ENCODE measurements around the gene ELN.
A peak's percentile ranks its signal among the peaks of the same experiment; 100 is the strongest.
"Not testable (repeated sequence)": the region's sequence is repeated elsewhere in the genome, so short reads cannot be mapped to it uniquely, and the experiment has no call there.

Gene ELN

GRCh38 chr7:74027683-74028320 is at the start of gene ELN:
Gene ELN, plus strand, starts transcription at chr7:74028173. Its CDS starts 15 bp downstream, at chr7:74028188.
- no peak for DNase-seq

DNA sequence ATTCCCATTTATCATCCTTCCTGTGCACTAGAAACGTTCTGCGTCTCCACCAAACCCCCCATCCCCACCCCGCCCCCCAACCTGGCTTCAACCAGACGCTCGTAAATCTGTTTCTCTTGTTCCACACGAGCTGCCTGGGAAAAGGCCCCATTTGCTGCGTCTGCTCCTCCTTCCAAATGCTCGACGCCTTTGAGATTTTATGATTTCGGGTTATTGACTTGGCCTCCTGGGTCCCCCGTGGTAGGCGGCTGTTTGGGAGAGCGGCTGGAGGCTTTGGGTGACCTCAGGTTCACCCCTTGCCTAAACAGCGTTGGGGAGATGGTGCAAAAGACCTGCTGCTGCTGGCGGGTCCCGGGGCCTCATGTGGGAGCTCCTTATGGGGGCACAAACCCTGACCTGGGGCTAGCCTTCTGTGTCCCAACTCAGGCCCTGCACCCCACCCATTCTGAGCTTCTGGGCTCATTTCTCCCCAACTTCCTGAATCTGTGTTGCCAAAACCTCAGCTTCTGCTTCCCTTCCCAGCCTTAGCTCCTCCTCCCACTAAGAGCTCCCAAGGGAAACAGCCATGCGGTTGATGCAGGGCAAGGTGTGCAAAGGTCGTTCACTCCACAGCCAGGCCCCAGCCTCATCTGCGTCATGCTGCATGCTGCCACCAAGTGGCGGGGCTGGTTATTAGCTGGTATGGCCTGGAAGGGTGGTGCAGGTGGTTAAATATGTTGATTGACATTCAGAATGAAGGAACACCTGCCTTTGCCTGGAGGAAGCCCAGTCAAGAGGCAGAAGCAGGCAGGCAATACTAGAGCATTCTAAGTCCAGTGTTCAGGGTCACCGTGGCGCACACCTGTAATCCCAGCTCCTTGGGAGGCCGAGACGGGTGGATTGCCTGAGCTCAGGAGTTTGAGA is 49.1 kb upstream of the ELN start:
- peak; percentile 52 for DNase-seq

DNA sequence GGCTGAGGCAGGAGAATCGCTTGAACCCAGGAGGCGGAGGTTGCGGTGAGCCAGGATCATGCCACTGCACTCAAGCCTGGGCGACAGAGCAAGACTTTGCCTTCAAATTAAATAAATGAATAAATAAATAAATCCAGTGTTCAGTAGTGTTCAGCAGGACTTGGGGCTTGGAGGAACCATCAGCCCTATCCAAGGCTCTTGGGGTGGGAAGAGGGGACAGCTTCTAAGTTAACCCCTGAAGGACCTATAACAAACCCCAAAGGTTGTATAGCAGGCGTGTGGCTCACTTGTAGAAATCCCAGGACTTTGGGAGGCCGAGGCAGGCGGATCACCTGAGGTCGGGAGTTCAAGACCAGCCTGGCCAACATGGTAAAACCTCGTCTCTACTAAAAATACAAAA is 48.3 kb upstream of the ELN start:
- DNase-seq, result not testable (repeated sequence)

DNA sequence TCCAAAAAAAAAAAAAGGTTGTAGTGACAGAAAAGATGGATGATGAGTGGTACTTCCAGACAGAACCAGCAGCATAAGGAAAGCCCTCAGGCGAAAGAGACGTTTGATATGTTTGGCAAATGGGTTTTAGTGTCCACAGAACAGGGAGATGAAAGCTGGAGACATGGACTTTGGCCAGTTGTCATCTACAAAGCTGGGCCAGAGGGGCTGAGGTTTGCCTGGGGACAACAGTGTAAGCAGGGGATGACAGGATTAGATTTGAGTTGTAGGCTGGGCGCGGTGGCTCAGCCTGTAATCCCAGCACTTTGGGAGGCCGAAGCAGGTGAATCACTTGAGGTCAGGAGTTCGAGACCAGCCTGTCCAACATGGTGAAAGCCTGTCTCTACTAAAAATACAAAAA is 47.8 kb upstream of the ELN start:
- DNase-seq, result no peak

GRCh38 chr7:73981933-73982332 is 46.0 kb upstream of the ELN start:
- DNase-seq, result no peak

GRCh38 chr7:73983437-73984164 is 44.4 kb upstream of the ELN start:
- DNase-seq, result no peak

DNA sequence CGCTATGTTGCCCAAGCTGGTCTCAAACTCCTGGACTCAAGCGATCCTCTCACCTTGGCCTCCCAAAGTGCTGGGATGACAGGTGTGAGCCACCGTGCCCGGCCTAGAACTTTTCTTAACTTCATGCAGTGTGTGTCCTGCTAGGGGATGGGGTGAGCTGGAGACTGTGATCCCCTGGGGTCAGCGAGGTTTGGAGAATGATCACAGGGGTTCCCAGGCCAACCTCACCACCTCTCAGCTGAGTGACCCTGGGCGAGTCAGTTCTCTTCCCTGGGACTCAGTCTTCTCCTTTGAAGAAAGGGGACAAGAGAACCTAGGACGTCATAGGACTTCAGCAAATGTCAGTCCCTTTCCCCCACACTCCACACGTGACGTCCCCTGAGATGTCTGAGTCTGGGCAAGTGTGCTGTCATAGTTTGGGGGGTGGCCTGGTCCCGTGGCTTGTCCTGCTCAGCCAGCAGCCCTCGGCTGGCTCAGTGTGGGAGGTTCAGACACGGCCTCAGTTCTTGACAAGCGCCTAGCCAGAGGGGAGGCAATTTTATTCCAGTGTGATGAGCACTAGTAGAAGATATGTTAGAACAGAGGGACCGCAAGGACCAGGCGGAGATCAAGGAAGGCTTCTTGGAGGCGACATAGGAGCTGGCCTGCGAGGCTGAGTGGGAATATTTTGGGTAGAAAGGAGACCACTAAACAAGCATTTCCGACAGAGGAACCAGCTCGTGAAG is 43.3 kb upstream of the ELN start:
- DNase-seq, result no peak

GRCh38 chr7:73985737-73986141 is 42.2 kb upstream of the ELN start:
- no peak for DNase-seq

- DNase-seq, result no peak
These were observed 41.8 kb upstream of the ELN start for GRCh38 chr7:73986158-73986631.

DNA sequence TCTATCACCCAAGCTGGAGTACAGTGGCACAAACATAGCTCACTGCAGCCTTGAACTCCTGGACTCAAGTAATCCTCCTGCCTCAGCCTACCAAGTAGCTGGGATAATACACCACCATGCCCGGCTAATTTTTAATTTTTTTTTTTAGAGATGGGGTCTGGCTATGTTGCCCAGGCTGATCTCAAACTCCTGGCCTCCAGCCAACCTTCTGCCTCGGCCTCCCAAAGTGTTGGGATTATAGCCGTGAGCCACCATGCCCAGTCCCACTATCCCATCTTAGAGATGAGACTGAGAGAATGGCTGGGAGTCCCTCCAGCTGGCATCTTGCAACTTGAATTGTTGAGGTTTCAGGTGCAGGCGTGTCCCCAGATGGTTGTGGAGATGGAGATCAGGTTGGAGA is 40.7 kb upstream of the ELN start:
- no peak for DNase-seq

DNA sequence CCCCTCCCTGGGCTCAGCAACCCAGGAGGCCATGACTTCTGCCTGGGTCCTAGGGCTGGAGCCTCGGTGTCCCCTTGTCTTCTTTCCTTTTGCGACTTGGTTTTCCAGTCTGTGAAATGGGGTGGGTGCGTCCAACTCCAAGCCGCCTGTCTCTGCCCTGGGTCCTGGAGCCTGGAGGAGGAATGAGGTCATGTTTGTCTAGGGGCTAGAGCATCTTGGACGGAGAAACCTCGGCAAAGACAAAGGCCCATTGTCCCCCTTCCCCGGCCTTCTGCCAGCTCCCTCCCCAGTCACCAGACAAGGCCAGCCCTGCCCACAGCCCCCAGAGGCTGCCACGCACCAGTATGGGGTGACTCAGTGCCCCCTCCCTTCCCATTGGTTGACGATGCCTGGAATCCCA is 39.8 kb upstream of the ELN start:
- DNase-seq, result no peak

DNA sequence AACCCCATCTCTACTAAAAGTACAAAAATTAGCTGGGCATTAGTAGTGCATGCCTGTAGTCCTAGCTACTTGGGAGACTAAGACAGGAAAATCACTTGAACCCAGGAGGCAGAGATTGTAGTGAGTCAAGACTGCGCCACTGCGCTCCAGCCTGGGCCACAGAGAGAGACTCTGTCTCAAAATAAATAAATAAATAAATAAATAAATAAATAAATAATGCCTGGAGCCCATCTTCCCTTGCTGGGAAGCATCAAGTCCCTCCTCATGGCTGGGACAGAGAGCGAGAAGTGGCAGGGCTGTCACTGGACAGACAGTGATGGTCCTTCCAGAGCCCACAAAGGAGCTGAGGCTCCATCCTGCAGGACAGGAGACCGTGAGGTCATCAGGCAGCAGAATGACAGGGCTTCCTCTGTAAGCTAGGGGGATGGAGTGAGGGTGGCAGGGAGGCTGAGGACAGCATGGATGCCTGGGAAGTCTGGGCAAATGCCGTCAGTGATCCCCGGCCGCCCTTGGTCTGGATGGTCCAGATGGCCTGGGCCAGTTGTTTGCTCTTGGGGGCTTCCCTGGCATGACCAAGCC is 36.4 kb upstream of the ELN start:
- DNase-seq, result no peak

GRCh38 chr7:73992101-73992562 is 35.8 kb upstream of the ELN start:
- DNase-seq, result no peak

- DNase-seq, result no peak
These were observed 34.0 kb upstream of the ELN start for GRCh38 chr7:73994023-73994422.

DNA sequence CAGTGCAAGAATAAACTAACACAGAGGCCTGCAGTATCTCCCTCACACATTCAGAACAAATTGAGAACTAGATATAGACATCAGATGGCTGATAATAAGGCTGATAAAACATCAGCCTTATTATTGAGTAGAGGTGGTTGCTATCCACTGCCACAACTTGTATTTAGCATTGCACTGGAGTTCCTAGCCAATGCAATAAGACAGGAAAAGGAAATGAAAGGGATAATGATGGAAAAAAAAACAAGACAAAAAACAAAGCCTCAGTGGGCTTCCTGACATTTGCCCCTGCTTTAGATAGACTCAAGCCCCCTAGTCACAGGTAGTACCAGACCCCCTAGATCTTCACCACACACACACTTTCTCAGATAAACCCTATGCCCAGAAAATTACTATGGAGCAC is 33.2 kb upstream of the ELN start:
- DNase-seq, result no peak

GRCh38 chr7:73995330-73995729 is 32.6 kb upstream of the ELN start:
- DNase-seq, result no peak

DNA sequence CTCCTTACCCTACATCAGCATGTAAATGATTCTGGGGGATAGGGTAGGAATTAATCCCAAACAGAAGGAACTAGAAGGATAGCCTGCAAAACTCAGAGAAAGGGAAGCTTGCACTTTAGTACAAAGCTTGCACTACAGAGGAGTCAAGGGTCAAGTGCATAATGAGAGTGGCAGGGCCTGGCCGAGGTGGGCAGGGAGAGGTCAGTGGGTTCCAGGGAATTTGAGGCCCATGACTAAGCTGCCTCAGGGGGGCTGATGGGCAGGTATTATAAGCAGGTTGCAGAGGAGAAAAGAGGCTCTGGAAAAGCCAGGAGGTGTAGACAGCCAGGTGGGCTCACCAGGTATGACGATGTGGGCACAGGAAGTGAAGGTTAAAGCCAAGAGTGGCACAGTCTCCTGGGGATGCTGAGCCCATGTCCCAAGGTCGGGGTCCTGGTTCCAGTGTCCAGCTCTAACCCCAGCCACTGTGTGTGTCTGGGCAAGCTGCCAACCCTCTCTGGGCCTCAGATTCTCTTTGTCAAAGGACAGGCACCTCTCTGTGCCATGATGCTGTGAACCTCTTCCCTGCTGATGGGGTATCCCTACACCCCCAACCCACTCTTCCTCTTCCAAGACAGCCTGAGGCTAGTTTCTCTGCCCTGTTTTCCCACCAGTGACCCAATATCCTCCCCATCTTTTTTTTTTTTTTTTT is 32.0 kb upstream of the ELN start:
- no peak for DNase-seq

DNA sequence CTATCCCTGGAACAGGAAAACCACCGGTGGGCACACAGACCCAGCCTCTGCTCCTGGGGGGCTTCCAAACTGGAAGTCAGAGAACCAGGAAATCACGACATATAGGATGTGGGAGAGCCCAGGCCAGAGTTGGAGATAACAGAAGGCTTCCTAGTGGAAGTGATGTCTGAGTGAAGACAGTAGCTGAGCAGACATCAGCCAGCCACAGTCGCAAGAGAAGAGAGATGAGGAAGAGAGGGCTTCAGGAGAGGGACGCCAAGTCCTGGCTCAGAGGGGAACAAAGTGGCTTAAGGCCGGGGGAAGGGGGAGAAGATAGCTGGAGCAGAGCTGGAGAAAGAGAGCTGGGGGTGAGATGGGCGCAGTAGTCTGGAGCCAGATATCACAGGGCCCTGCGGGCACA is 30.9 kb upstream of the ELN start:
- no peak for DNase-seq

DNA sequence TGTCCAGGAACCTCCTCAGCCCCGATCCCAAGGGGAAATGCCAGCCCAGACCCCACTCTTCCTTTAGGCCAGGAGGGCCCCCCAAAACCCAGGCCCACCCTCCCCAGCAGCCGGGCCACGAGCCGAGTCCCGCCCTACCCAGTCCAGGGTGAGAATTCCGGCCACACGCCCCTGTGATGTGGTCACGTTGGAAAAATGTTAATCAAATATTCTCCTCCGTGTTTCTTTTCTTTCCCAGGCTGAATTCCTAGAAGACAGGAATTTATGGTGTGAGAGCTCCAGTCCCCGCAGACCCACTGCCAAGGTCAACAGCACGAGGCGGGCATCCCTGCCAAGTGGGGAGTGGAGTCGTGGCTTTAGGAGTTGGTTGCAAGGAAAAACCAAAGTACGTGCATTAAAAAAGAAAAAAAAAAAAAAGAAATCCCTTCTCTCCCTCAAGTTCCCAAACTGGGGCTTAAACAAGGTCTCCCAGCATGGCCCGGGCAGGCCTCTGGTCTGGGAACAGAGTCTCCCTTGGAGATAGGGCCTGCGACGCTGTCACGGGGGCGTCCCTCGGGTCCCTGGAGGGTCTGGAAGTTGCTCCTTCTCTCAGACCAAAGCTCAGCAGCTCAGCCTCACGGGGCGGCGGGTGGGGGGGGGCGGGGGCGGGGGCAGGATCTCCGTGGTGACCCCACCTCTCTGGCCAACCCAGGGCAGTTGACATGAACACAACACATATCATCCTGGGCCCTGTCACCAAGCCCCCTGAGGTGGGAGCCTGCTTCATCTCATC is 28.1 kb upstream of the ELN start:
- no peak for DNase-seq

DNA sequence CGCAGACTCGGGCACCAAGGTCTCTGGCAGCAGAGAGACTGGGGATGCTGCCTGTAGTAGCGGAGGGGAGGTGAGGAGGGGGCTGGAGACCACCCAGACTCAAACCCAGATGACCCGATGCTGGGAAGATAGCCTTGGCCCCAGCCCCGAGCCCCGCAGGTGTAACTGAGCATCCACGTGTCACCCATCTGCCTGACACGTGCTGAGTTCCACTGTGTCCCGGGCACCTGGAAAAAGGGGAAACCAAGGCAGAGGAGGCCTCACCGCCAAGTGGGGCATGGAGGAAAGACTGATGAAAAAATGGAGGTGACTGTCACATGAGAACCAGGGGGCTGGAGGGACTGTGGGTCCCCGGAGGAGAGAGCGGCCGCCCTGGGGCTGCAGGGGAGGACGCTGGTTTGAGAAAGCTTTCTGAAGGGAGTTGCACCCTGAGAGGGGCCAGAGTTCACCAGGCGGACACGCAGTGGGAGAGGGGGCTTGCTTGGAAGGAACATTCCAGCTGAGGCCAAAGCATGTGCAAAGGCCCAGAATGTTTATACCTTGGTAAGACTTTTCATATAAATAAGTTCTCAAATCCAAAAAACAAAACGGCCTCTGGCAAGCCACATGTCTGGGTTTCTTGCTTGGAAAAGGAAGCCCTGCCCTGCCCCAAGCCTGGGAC is 27.4 kb upstream of the ELN start:
- DNase-seq, result no peak

GRCh38 chr7:74001150-74001494 is 26.9 kb upstream of the ELN start:
- no peak for DNase-seq
